Measurements from ENCODE around the gene SLC4A9. TPM values are rescaled to one million over a fixed set of nuclear protein-coding genes. Genes with fewer than 3 reads are reported as not detected.

SLC4A9 gene, protein sequence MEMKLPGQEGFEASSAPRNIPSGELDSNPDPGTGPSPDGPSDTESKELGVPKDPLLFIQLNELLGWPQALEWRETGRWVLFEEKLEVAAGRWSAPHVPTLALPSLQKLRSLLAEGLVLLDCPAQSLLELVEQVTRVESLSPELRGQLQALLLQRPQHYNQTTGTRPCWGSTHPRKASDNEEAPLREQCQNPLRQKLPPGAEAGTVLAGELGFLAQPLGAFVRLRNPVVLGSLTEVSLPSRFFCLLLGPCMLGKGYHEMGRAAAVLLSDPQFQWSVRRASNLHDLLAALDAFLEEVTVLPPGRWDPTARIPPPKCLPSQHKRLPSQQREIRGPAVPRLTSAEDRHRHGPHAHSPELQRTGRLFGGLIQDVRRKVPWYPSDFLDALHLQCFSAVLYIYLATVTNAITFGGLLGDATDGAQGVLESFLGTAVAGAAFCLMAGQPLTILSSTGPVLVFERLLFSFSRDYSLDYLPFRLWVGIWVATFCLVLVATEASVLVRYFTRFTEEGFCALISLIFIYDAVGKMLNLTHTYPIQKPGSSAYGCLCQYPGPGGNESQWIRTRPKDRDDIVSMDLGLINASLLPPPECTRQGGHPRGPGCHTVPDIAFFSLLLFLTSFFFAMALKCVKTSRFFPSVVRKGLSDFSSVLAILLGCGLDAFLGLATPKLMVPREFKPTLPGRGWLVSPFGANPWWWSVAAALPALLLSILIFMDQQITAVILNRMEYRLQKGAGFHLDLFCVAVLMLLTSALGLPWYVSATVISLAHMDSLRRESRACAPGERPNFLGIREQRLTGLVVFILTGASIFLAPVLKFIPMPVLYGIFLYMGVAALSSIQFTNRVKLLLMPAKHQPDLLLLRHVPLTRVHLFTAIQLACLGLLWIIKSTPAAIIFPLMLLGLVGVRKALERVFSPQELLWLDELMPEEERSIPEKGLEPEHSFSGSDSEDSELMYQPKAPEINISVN
- total RNA-seq (2014; rRNA removed): not detected in 2 replicates
- not detected for polyA plus RNA-seq (2012)

DNA sequence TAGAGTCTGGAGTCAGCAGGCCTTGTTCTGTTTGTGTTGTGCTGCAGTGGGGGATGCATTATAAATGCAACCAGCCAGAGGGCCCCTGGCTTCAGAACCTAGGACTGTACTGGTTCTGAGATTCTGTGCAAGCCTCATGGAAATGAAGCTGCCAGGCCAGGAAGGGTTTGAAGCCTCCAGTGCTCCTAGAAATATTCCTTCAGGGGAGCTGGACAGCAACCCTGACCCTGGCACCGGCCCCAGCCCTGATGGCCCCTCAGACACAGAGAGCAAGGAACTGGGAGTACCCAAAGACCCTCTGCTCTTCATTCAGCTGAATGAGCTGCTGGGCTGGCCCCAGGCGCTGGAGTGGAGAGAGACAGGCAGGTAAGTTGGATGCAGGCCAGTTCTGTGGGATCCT, at the start of gene SLC4A9:
SLC4A9 (plus strand) TSS at position 94 of the 400 bp plus-strand sequence; CDS start at position 137, 43 bp downstream.
- no peak for DNase-seq (ENCODE audit: low read depth)

DNA sequence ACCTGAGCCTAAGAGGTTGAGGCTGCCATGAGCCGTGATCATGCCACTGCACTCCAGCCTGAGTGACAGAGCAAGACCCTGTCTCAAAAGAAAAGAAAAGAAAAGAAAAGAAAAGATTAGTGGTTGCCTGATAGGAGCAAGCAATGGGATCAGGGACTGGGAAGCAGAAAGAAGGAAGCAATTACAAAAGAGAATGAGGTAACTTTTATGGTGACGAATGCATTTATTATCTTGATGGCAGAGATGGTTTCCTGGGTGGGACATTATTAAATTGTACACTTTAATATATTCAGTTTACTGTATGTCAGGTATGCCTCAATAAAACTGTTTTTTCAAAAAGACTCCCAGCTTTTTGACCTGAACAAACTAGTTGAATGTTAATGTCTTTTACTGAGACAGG, 49.6 kb upstream of the SLC4A9 start:
- no peak for DNase-seq (ENCODE audit: low read depth)

DNA sequence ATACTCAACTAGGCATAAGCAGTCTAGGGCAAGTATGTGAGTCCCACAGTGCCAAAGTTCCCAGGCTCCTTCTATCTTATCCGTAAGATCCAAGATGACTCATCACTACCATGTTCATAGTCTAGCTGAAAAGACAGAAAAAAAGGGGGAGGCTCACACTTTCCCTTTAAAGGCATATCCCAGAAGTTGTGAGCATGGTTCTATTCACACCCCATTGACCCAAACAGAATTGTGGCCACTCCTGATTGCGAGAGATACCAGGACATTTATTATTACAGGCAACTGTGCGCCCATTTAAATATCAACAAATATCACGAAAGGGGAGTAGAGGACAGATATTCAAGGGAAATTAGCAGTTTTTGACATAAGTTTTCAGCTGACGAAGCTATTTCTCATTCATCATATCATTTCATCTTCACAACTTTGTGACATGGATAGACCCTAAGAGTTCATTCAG, 49.0 kb upstream of the SLC4A9 start:
- peak; percentile 78 for DNase-seq (ENCODE audit: low read depth)

DNA sequence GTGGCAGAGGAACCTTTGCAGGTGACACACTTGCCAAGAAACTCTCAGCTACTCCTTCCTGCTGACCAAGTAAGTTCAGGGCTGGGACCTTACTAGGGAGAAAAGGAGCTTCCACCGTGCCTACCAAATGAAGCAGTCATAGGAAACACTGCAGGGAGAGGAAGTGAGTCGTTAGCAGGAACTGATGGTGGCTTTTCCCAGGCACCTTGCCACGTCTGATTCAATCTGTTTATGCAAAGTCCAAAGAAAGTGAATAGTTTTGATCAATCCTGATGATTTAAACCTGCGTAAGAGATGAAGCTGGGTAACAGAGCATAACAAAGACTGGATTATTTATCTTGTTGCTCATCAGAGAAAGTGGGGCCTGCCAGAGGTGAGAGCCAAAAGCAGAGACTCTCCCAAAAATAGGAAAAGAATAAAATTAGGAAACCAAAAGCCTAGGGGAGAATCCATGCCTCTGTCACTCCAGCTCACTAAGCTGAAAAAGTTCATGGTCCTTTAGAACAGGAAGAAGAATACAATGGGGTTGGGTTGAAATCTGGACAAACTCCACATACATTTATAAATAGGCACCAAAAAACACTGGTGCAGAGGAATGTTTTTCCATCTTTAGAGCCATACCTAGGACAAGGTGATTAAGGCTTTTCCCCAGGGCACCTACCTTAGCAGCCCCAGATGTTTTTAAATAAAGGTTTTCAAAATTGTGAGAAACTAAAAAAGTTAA, 47.8 kb upstream of the SLC4A9 start:
- DNase-seq (ENCODE audit: low read depth): peak; percentile 69

DNA sequence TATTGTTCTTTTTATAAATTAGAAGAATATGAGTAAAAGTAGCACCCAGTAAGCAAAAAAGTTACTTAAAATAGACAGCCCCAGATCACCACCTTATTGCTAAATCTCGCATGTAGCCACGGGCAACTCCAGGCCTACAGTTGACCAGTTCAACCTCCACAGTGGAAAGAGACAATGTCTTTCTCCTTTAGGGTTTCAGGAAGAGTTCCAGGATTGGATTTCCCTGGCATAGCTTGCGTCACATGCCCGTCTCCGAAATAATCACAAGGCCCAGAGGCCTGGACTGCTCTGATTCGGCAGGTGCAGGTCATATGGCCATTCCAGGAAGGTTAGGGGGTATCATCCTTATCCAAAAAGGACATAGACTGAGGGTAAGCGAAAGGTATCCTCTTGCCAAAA, 47.2 kb upstream of the SLC4A9 start:
- DNase-seq (ENCODE audit: low read depth): no peak

DNA sequence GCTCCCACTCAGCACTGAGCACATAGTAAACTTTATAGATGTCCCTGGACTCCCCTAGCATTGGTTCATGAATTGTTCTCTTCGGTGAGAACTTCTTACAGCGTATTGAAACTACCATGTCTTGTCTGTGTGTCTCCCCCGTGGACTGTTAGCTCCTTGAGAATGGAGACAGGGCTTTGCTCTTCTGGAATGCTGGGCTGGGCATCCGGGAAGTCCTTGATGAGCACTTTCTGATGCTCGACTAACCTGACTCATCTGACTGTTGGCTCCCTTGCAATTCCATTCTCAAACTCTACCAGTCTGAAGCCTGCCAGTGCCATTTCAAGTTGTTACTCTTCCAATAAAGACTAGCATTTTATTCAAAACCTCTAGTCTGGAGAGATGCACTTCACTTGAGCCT, 42.1 kb upstream of the SLC4A9 start:
- peak; percentile 62 for DNase-seq (ENCODE audit: low read depth)

DNA sequence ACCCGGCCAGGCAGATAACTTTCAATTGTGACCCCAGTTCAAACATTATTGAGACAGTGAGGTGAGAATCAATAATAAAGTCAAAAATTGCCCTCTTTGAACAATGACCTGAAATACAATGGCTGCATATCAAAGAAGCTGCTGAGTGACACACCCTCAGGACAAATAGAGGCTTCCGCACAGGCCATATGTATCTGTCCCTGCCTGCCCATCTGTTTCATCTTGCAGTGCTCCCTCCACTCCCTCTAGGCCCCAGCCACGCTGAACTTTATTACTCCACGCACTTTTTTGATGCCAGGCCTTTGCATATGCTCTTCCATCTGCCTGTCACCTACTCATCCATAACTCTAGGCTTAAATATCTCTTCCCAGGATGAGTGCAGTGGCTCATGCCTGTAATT, 41.2 kb upstream of the SLC4A9 start:
- DNase-seq (ENCODE audit: low read depth): no peak

DNA sequence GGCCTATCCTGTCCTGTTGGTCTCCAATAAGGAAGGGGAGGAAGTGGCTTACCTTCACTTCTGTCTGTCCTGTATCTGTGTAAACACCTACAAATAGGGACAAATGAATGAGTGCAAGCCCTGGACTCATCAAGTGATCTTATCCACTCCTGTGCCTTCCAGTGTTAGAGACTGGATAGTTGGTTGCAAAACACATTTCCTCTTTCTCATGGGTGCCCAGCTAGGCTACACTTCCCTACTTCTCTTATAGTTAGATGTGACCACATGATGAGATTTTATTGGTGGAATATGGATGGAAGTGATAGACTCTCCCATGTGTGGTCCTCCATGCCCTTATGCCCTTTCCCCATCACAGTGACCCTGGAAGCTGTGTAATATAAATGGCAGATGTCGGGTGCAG, 40.2 kb upstream of the SLC4A9 start:
- DNase-seq (ENCODE audit: low read depth): no peak

DNA sequence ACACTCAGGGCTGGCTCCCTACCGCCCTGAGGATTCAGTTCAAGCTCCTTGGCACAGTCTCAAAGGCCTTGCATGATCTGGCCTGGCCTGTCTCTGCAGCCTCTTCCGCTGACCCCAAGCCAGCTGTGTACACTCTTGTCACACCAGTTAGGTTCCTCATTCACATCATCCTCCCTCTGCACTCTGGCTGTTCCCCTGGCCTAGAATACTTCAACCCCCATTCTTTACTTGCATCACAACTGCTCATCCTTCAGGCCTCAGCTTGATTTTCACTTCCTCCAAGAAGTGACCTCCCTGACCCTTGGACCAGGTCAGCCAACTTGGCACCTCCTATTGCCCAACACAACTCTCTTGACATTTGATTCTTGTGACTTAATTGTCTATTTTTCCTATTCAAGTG, 38.2 kb upstream of the SLC4A9 start:
- DNase-seq (ENCODE audit: low read depth): no peak

DNA sequence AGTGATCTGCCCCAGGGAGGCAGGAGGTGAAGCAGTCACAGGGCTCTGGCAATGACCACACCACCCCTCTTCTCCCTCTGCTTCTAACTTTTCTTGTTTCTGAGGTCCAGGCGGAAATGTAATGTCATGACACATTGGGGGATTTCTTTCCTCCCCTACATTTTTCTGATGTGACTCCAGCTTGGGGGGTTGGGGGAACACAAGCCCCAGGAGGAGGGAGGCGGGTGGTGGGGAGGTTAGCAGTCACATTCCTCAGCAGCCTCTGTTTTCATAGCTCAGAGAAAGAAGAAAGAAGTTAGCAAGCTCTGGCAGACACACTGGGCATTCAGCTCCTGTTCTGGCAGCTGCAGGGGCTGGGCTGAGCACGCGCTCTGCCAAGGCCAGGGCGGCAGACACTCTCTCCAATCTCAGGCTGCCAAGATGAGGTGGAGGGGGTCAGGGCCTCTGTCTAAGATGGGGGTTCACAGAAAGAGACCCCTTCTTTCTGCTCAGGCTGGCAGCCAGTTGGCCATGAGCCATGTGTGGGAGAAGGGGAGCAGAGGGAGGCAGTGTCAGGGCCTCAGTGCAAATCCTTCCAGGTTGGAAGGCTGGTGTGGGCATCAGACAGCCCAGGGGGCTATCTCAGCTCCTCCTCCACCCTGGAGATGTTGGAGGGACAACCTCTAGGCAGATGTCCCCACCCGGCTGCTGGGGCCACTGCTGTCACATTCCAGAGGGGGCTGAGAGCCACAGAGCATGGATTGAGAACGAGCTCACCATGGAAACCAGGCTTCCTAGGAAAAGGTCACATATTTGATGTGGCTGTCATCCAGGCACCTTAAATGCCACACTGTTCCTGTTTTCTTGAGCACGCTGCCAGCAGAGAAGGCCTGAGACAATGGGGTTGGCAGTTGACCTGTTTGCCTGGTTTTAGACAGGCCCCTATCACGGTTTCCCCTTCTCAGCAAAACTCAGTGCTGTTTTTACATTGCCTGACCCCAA, 37.0 kb upstream of the SLC4A9 start:
- peak; percentile 96 for DNase-seq (ENCODE audit: low read depth)

DNA sequence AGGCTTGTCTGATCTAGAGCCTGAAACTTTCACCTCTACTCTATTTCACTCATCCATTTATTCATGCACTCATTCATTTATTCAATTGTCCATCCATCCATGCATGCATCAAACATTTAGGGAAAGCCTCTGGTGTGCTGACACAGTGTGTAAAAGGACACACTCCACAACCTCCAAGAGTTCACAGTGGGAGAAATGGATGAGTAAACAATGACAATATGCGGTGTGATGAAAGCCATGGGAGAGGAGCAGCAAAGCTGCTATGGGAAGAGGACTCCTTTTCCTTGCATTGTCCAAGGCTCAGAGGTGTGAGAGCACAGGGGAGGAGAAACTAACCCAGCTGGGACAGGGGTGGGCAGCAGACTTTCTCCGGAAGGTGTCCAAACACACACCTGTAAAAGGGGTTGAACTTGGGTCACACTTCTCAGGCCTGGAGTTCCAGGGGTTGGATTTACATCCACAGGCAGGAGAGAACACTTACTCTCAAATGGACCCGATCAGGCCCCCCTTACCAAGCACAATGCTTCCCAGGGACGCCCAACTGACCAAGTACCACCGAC, 35.9 kb upstream of the SLC4A9 start:
- peak; percentile 26 for DNase-seq (ENCODE audit: low read depth)

DNA sequence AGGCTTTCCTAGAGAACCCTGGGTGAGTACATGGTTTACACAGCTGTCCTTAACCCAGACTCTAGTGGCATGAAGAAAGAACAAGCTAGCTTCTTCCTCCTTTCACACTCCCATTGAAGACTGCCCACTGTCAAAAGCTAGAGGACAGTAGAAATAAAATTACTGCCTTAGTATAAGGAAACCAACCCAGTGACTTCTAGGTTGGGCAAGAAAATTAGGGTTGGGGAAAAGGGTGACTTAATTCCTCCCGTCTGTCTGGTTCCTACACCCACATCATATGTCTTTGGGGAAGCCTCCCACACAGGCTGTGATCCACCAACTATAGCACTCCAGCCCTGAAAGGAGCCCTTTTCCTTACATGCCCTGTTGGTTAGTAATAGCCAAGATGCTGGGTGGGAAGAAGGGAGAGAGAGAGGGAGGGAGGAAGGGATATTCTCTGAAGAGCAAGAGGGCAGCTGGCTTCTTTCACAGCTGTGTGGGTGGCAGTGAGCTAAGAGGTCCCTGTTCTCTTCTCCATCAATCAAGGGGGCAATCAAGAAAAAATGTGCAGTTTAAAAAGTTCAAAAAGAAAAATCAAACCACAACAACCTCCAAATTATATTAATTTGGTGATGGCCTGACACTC, 35.3 kb upstream of the SLC4A9 start:
- peak; percentile 61 for DNase-seq (ENCODE audit: low read depth)

DNA sequence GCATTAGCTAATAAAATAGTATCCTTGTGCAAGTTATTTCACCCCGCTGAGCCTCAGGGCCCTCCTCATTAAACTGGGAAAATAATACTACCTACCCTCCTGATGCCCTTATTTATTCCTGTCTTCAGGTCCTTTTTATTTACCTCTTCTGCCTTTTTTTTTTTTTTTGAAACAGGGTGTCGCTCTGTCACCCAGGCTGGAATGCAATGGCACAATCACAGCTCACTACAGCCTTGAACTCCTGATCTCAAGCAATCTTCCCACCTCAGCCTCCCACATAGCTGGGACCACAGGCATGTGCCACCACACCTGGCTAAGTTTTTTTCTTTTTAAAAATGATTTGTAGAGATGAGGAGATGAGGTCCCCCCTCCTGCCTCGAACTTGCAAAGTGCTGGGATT, 34.5 kb upstream of the SLC4A9 start:
- DNase-seq (ENCODE audit: low read depth): no peak

DNA sequence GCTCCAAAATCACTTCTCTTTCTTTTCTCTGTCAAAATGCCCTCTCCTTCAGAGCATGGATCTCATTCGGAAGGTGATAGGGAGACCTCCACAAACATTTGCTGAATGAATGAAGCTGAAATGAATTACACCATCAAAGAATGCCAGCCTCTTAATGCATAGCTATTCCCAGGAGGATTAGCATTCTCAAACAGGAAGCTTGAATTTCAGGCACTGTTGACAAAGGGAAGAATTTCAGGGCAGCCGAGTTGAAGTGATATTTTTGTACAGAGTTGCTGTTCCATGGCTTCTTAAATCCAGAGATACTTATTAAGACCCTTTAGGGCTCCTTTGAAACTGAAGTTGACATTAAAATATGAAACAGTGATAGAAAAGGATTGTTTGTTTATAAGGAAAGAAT, 32.4 kb upstream of the SLC4A9 start:
- peak; percentile 46 for DNase-seq (ENCODE audit: low read depth)

DNA sequence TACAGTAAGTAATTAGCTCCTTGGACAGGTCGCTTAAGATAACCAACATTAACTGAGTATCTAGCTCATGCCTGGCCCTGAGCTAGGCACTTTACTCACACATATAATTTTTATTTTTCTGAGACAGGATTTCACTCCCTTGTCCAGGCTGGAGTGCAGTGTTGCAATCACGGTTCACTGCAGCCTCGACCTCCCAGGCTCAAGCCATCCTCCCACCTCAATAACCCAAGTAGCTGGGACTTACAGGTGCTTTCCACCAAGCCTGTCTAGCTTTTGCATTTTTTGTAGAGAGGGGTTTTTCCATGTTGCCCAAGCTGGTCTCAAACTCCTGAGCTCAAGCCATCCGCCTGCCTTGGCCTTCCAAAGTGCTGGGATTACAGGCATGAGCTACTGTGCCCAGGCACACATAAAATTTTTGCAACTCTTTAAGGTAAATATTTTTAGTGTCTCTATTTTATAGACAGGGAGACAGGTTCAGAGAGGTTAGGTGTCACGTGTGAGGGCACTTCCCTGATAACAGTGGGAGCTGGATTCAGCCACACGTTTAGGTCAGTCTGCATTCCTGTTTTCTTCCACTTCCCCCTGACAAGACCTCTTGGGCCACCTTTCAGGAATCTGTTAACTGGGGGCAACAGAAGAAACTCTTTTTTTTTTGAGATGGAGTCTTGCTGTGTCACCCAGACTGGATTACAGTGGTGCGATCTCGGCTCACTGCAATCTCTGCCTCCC, 31.8 kb upstream of the SLC4A9 start:
- no peak for DNase-seq (ENCODE audit: low read depth)

DNA sequence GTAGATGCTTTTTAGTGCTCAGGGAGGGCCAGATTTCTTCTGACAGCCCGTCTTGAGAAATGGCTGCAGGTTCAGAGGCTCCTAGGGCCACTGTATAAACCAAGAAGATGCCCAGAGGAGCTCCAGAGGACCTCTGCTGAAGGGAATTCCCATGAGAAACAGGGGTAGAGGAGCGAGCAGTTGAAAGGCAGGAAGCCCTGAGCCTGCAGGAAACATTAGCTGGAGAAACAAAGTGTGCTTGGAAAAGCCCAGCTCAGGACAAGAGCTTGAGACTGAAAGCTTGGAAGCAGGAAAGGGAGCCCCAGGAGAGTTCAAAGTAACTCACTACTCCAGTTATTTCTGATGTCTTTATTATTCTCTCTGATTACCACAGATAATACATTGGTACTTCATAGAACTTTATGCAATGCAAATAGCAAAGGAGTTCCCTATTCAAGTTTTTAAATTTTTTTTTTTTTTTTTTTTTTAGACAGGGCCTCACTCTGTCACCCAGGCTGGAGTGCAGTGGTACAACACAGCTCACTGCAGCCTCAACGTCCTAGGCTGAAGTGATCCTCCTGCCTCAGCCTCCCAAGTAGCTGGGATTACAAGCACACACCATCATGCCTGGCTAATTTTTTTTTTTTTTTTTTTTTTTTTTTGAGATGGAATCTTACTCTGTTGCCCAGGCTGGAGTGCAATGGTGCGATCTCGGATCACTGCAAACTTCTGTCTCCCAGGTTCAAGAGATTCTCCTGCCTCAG, 30.1 kb upstream of the SLC4A9 start:
- DNase-seq (ENCODE audit: low read depth): no peak

DNA sequence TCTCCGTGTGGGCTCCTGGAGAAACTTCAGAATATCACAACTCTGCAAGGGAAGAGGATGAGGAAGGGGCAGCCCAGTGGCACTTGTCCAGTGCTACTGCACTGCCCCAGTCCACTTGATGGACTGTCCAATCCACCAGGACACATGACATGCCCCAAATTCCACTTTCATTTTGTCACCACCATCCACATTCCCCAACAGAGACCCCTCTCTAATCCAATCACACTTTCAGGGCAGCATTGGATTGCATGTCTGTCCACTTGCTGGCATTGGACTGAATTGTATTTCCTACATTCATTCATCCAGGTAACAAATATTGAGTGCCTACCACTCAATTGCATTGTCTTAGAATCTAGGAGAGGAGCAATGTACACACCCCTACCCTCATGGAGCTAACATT, 28.4 kb upstream of the SLC4A9 start:
- no peak for DNase-seq (ENCODE audit: low read depth)

DNA sequence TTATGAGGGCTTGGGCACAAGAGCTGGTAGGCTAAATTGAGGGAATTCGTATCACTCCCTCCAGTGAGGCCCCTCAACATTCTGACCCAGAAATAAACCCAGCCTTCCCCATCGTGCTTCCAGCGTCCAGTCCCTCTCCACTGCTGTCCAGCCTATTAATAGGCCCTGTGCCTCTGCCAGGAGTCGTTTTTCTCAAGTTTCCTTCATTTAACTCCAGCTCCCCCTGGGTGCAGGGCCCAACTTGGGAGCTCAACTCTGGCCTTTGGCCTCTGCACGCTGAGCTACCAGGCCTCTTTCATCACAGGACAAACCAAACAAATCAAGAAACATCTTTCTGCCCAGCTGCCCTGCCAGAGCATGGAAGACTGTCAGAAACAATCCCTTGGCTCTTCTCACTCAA, 23.6 kb upstream of the SLC4A9 start:
- no peak for DNase-seq (ENCODE audit: low read depth)

Data from LHCN-M2 (cell line).